ENCODE data around the gene CXXC5. TPM values are rescaled to one million over a fixed set of nuclear protein-coding genes. Genes with fewer than 3 reads are reported as not detected.

CXXC5 gene
- total RNA-seq, 1 donor from 2014 or later, result 51.8 TPM

DNA sequence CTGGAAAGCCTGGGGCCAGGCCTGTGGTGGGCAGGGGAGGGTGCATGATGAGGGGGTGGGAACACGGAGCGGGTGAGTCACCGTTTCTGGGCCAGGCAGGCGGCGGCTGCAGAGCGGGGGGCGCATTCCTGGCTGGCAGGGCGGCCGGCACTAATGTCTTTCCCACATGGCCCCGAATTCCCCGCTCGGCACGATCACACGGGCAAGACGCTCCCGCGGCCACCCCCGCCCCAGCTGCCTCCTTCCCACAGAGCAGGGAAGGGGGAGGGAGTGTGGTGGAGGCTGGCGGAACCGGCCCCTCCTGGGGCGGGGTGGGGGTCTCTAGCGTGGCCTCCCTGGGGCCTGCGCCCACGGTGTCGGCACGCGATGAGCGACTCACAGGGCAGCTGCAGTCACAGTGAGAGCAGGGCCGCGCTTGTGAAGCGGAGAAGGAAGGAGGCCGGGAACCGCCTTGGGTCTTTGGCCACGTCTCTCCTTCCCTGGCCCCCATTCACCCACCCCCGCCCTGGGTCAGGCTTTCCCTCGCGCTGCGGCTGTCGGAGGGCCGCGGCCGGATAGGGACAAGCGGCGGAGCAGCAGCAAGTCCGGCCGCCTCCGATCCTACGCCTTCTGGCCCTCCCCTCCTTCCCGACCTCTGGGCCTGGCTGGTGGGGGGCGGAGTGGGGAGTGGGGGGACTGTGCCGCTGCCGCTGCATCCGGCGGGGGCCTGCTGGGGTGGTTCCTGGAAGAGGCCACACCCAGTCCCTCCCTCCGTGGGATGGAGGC lies 48.9 kb downstream of the CXXC5 start:
- peak overlapping the region; percentile 48 to 50 for H3K4me3 ChIP-seq
- intact Hi-C loops (cut with DNase I), result loop anchor here (5.0 kb wide), 2 partner anchors 45 to 50 kb away; no protein-coding TSS in a partner anchor
- peak overlapping the region; percentile 98 for H3K27ac ChIP-seq
- TF ChIP-seq POLR2A (IDR thresholded peaks at IDR 0.05) (peak in 1 of 2 donors; percentile 40), POLR2AphosphoS5 (IDR thresholded peaks at IDR 0.05; ENCODE audit: insufficient read depth in 1 of 2, low read depth in 1 of 2) (peak in 1 of 2 donors; percentile 87)
- TF ChIP-seq, protein P1, sequence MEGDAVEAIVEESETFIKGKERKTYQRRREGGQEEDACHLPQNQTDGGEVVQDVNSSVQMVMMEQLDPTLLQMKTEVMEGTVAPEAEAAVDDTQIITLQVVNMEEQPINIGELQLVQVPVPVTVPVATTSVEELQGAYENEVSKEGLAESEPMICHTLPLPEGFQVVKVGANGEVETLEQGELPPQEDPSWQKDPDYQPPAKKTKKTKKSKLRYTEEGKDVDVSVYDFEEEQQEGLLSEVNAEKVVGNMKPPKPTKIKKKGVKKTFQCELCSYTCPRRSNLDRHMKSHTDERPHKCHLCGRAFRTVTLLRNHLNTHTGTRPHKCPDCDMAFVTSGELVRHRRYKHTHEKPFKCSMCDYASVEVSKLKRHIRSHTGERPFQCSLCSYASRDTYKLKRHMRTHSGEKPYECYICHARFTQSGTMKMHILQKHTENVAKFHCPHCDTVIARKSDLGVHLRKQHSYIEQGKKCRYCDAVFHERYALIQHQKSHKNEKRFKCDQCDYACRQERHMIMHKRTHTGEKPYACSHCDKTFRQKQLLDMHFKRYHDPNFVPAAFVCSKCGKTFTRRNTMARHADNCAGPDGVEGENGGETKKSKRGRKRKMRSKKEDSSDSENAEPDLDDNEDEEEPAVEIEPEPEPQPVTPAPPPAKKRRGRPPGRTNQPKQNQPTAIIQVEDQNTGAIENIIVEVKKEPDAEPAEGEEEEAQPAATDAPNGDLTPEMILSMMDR (IDR thresholded peaks at IDR 0.05), result no peak
- H3K4me1 ChIP-seq, result peaks cover 55% of the 10 kb centered on the region
- no peaks in the 10 kb centered on the region for H3K9me3 ChIP-seq
- H3K36me3 ChIP-seq, result no peaks in the 10 kb centered on the region
- DNase-seq (ENCODE audit: extremely low spot score in 2 of 2), result no peak
- no peaks in the 10 kb centered on the region for H3K27me3 ChIP-seq

DNA sequence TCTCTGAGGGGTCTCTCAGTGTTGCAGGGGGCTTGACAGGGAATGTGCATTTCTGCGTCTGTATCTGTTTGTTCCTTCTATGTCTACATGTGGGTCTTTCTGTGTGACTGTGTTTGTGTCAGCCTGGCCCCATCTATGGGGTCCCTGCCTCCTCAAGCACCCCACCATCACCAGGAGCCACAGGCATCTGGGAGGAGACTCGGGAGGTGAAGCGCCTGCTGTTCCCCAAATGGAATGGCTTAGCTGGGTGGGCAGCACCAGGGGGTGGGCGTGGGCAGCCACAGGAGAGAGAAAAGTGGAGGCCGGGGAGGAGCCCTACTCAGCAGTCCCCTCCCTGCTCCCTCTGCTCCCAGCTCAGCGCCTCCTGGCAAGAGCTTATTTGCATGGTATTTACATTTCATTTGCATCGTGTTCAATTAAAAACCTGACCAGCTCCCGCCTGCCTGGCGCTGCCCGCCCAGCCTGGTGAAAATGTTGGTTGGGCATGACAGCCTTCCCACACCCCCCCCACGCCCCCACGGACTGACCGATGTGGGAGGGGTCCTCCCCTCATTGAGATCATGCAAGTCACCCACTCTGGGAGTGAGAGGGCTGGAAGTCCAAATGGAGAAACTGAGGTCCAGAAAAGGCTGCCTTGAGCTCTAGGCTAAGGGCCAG lies 50.5 kb downstream of the CXXC5 start:
- TF ChIP-seq, protein P1 (IDR thresholded peaks at IDR 0.05), result no peak
- TF ChIP-seq POLR2AphosphoS5 (IDR thresholded peaks at IDR 0.05; ENCODE audit: insufficient read depth in 1 of 2, low read depth in 1 of 2) (peak in 1 of 2 donors; percentile 62), POLR2A (IDR thresholded peaks at IDR 0.05) (no peak)
- H3K4me3 ChIP-seq, result no peak overlapping the region
- intact Hi-C loops (cut with DNase I), result loop anchor here (5.0 kb wide), 2 partner anchors 46 to 49 kb away; no protein-coding TSS in a partner anchor
- DNase-seq (ENCODE audit: extremely low spot score in 2 of 2), result no peak
- no peaks in the 10 kb centered on the region for H3K27me3 ChIP-seq
- H3K9me3 ChIP-seq, result no peaks in the 10 kb centered on the region
- peak overlapping the region; percentile 98 for H3K27ac ChIP-seq
- H3K4me1 ChIP-seq, result peaks cover 40% of the 10 kb centered on the region
- H3K36me3 ChIP-seq, result no peaks in the 10 kb centered on the region

DNA sequence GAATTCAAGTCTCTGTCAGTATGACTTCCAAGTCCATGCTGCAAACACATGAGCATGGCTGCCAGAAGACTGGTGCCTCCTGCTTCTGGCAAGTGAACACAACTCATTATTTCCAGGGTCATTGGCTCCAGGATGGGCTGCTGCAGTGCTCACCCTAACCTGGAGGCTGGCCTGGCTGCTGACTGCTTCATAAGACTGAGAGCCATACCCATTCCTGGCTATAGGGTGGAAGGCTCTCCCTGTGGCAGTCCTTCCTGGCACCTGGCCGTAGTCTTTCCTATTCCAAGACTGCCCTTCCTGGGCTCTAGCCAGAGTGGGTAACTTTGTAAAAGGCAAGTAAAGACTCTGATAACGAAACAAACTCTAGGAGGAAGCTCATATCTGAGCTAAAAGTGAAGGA lies 51.2 kb downstream of the CXXC5 start:
- Histone ChIP-seq H3K4me3 (no peak overlapping the region), H3K4me1 (peaks cover 39% of the 10 kb centered on the region), H3K27me3 (no peaks in the 10 kb centered on the region), H3K27ac (peak overlapping the region; percentile 98), H3K36me3 (no peaks in the 10 kb centered on the region), H3K9me3 (no peaks in the 10 kb centered on the region)
- no peak for DNase-seq (ENCODE audit: extremely low spot score in 2 of 2)
- TF ChIP-seq POLR2A (IDR thresholded peaks at IDR 0.05), result no peak
- TF ChIP-seq, protein P1 (IDR thresholded peaks at IDR 0.05), result no peak
- no peak for TF ChIP-seq POLR2AphosphoS5 (IDR thresholded peaks at IDR 0.05; ENCODE audit: insufficient read depth in 1 of 2, low read depth in 1 of 2)
- intact Hi-C loops (cut with DNase I), result loop anchor here (5.0 kb wide), 2 partner anchors 47 to 48 kb away; no protein-coding TSS in a partner anchor

DNA sequence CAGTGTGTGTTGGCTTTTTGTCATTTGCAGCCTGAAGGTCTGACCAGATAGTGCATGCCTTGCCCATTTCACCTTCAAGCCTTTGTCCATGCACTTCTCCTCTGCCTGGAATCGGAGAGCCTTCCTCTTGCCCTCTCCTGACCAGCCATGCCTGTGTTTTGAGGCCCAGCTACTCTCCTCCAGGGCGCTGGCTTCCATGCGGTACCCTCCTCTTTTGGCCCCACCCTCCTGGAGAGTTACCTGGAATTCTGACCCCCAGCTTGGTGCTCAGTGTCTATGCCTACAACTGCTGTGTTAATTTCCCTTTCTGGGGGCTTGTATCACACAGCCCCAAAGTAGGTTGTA lies 52.5 kb downstream of the CXXC5 start:
- TF ChIP-seq POLR2A (IDR thresholded peaks at IDR 0.05) (no peak), POLR2AphosphoS5 (IDR thresholded peaks at IDR 0.05; ENCODE audit: insufficient read depth in 1 of 2, low read depth in 1 of 2) (no peak)
- TF ChIP-seq, protein P1 (IDR thresholded peaks at IDR 0.05), result no peak
- H3K9me3 ChIP-seq, result no peaks in the 10 kb centered on the region
- no peaks in the 10 kb centered on the region for H3K36me3 ChIP-seq
- intact Hi-C loops (cut with DNase I), result no loop called here
- H3K27me3 ChIP-seq, result no peaks in the 10 kb centered on the region
- H3K27ac ChIP-seq, result no peak overlapping the region
- no peak overlapping the region for H3K4me3 ChIP-seq
- peaks cover 37% of the 10 kb centered on the region for H3K4me1 ChIP-seq
- no peak for DNase-seq (ENCODE audit: extremely low spot score in 2 of 2)
